NAMALWA (cell line): ENCODE results near the gene PHLDB3.

Source experiments
- DNase-seq: peaks from one replicate; pipeline ENCODE4 v3.0.0-alpha.2; 2015; ENCODE audit warnings: low spot score

PHLDB3 gene

DNA sequence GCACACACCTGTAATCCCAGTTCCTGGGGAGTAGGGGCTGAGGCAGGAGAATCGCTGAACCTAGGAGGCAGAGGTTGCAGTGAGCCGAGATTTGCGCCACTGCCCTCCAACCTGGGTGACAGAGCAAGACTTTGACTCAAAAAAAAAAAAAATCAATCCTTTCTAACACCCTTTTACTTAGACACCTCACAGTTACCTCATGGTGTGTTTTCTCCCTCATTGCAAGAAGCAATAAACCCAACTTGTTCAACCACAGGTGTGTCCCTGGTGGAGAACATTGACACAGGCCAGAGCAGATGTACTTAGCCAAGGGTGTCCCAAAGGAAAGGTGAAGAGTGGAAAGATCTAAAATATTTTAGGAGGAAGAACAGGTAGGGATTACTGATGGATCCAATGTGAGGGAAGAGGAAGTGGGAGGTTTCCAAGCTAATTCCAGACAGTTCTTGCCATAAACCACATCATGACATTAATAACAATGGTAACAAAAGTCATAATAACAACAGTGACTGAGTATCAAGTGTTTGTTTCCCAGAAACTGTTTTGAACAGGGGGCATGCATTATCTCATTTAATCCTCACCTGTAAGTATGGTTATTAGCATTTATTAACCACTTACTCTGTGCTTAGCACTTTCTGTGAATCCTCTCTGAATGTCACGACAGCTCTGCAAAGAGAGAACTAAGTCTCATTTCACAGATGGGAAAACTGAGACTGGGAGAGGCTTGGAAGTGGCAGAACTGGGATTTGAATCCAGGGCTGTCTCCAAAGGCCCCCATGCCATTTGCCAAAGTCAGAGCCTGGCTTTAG, 36.0 kb downstream of the PHLDB3 start:
- no peak for DNase-seq

DNA sequence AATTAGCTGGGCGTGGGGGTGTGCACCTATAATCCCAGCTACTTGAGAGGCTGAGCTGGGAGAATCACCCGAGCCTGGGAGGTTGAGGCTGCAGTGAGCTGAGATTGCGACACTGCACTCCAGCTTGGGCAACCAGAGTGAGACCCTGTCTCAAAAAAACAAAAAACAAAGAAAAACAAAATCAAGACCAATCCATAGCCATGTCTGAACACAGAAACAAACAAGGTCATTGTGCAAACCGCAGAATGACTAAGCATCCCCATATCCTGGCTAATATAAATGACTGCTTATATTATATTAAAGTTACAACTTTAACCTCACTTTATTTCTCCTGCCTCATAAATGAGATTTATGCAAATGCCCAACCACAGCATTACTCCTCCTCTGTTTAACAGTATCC, 36.8 kb downstream of the PHLDB3 start:
- DNase-seq: no peak

DNA sequence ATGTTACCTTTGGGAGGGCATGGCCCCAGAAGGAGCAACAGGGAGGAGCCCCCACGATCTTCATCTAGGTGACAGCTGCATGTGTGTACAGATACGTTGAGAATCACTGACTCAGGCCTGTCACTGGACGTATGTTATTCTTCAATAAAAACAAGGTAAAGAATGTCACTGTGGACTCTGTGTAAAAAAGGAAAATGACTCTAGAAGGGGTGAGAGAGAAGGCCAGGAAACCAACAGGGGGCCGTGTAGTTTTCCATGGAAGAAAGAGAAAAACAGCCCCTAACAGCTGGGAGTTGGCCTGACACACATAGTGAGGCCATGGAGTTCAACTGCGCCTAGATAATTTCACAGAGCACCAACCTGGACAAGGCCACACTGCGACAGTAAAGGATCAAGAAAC, 37.3 kb downstream of the PHLDB3 start:
- no peak for DNase-seq

DNA sequence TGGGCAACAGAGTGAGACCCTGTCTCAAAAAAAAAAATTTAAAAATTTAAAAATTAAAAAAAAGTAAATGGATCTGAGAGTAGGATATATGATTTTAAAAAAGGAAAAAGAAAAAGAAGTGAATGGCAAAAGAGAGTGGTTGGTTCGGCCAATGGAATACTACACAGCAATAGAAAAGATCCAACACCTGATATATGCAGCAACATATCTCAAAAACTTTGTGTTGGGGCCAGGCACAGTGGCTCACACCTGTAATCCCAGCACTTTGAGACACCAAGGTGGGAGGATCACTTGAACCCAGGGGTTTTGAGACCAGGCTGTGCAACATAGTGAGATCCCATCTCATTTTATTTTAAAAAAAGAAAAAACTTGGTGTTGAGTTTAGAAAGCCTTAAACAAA, 37.8 kb downstream of the PHLDB3 start:
- DNase-seq: no peak

DNA sequence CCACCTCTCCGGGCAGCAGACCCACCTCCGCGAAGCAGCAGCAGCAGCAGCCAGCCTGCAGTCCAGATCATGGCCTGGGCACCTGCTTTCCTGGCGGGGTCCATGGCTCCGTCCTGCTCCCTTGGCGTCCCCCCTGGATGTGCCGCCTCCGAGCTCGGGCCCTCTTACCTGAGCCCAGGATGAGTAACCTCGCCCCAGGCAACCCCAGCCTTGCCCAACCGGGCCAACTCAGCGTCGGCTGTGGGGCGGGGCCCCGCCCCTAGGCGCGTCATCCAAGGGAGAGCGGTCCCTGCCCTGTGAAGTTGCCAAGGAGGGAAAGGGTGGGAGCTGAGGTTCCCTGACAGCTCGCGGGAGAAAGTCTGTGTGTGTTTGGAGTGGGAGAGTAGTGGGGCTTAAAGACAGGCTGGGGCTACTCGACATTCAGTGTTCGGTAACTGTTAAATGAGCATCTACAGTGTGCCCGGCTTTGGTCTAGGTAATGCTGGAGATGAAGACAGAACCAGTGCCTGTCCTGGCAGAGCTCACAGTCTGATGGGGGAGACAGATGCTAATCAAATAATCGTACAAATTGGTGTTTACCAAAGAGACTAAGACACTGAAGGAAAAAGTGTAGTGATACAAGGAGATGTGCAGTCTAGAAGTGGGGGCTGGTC, 39.0 kb downstream of the PHLDB3 start, which contains the start of gene LYPD3:
Gene LYPD3, minus strand, starts transcription at position 141 of the 653 bp plus-strand sequence. Its CDS starts 37 bp downstream, at position 104.
- DNase-seq: no peak

DNA sequence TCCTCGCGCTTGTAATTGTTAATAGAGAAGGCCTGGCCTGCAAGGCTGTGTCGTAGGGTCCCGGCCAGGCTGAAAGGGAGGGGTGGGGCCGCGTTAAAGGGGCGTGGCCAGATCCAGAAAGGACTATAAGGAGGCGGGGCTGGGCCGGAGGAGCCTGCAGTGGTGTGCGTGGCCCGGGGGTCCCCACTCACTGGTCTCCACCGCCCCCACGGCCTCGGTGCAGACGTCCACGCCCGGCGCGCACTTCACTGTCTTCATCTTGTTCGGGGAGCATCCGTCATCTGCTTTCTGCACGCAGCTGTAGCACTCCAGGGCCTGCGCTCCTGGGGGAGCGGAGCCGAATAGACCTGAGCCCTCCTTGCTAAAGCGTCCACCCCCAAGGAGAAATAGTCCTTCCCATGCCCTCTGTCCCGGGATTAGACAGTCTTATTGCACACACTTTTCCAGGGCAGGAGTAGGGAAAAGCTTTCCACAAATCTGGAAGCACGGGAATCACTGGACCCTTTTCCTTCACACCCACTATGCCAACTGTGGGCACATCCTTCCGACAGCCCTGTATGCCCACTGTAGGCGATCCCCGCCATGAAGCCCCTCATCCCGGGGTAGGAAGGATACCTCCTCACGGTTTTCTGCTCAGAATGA, 40.3 kb downstream of the PHLDB3 start:
- DNase-seq: no peak

DNA sequence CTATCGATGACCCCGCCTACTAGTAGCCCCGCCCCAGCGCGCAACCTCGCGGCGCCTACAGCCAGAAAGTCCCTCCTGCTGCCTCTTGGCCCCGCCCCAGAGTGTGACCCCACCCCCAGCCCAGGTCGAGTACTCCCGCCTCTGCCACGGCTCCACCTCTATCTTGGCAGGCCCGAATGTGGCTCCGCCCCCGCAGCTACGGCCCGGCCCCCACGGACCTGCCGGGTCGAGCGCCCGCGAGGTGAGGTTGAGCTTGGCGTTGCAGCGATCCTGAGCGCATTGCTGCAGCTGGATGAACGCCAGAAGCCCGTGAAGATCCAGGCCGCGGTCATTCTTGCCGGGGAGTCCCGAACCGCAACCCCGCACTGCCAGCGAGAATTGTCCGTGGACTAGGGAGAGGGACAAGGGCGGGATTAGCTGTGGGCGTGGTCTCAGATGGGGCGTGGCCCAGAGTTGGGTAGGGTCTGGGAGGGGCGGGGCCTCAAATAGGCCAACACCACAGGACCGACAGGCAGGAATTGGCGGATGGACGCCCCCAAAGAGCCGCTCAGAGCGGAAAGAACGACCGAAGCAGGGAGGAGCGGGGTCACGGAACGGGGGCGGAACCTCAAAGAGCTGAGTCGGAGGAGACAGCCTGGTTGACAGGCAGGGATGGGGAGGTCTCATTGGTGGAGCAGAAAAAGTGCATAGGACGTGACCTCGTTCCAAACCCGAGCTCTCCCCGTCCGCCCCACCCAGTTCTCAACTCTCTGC, 41.0 kb downstream of the PHLDB3 start:
- DNase-seq: peak; percentile 96

DNA sequence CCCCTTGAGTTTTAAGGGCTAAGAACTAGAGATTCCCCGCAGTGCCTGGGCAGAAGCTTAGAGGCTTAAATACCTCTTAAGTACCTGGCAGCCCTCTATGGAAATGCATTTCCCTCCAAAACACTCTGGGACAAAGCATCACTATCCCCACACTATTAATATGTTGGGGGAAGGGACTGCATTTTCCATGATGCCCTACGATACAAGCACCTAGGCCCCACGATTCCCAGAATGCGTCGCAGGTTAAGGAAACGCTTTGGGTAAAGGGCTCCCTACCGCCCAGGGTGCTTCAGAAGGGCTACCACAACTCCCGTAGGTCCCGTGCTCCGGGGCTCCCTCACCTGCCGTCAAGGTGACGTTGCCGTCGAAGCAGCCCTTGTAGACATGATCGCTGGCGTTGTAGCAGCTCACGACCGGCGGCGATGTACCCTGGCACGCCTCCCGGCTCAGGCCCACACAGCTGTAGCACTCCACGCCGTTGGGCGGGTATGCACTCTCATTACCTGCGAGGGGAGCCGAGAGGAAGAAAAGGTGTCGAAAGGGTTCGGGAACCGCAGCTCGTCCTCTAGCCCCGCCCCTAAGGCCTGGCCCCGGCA, 41.7 kb downstream of the PHLDB3 start:
- no peak for DNase-seq

DNA sequence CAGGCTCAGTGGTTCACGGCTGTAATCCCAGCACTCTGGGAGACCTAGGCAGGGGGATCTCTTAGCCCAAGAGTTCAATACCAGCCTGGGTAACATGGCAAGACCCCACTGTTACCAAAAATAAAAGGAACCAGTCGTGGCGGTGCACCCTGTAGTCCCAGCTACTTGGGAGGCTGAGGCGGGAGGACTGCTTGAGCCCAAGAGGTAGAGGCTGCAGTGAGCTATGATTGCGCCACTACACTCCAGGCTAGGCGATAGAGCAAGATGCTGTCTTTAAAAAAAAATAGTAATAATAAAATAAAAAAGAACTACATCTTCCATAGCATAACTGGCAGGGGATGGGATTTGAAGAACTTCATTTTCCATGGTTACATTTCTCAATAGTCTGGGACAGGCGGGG, 42.2 kb downstream of the PHLDB3 start:
- no peak for DNase-seq

DNA sequence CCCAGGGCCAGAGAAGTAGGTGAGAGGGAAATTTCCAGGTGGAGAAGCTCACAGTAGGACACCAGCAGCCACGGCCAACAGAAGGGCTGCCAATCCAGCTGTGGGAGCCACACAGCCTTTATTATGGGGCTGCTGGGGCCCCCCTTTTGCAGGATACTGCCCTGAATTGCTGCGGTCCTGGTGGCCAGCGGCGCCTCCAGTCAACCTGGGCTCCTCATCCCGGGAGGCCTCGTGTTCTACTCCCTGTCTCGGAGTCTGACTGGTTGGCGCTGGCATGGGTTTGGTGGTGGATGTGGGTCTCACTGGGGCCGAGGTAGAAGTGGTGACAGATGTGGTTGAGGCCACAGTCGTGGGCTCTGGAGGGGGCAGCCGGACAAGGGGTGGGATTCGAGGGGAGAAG, 43.2 kb downstream of the PHLDB3 start:
- DNase-seq: no peak

DNA sequence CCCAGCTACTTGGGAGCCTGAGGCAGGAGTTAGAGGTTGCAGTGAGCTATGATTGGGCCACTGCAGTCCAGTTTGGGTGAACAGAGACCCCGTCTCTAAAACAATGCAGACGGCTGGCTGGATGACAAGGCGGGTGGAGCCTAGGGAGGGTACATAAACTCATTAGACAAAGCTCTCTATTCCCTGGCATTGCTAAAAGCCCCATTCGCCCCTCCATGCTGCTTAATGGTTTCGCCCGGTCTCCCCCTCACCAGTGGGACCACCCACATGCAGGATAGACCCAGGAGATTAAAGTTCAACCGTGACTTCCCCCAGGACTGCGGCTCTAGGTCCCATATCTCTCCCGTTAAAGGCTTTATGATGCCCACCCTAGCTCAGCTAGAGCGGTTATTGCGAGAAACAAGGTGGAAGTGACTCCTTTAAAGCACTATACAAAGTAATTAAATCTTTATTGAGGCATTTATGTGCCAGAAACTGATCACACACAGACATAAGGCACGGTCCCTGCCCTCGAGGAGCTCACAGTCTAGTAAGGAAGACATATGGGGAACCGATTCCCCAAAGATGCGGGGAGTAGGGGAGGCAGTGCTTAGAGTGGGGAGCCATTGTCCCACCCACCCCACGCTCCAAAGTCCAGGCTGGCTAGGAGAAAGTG, 44.1 kb downstream of the PHLDB3 start:
- no peak for DNase-seq

DNA sequence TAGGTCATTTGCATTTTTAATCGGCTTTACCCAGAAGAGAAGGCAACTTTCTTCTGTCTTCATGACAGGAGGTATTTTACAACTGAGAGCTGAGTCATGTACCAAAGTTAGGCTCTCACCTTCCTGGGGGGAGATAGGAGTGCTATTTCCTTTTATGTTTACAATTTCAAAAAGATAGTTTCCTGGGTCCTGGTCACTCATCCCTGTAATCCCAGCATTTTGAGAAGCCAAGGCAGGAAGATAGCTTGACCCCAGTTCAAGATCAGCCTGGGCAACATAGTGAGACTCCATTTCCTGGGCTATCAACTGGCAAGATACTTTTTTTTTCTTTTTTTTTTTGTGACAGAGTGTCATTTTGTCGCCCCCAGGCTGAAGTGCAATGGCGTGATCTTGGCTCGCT, 46.7 kb downstream of the PHLDB3 start:
- no peak for DNase-seq

DNA sequence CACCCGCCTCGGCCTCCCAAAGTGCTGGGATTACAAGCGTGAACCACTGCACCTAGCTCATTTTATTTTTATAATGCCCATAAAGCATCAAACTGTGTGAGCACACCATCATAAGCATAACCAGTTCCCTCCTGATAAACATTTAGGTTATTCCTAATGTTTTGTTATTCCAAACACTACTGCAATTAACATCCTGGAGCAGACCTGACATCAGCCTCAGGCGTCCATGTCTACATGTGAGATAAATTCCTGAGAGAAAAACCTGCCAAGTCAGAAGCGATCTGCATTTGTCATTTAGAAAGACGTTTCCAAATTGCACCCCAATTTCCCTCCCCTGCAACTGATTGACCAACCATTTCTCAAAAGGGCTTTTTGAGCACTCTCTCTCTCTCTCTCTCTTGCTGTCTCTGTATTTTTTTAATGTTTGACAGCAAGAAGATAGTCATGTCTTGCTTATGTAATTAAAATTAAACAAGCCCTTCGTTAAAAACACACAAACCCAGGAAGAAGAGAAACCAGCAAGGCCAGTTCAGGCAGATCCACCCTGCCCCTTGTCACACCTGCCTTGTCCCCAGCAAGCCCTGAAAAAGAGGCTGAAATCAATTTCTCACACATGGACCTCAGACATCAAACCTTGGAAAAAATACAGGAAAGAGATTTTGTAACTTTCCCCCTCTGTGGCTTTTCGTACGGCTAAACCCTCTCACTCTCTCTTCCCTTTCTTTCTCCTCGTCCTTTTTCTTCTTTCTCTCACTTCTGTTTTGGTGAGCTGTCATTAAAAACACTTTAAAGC, 49.0 kb downstream of the PHLDB3 start:
- DNase-seq: no peak

DNA sequence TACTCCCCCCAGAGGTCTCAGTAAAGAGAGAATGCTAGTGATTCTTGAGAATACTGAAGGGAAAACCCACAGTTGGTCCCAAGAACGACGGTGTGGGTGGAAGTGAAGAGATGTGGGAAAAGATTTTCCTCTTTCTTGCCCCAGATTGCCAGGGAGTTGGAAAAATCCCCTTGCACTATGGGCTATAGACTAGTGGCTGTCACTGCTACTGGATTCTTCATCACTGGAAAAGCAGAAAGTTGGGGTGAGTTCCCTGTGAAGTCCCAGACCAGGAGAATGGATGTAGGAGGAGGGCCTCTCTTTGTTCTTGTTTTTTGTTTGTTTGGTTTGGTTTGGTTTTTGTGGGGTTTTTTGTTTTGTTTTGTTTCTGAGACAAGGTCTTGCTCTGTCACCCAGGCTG, 50.5 kb downstream of the PHLDB3 start:
- DNase-seq: no peak

DNA sequence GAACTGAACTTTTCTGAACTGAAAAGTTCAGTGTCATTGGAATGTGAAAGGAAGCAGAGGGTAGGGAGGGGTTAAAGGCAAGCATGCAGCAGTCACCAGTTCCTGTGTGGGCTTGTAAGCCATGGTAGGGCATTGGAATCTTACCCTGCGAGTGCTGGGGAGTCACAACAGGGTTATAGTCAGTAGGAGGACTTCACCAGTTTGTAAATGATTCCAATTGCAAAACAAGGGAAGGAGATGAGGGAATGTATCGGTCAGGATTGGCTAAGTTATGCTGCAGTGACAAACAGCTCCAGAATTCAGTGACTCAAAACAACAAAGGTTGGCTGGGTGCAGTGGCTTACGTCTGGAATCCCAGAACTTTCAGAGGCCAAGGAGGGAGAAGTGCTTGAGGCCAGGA, 52.0 kb downstream of the PHLDB3 start:
- DNase-seq: no peak

DNA sequence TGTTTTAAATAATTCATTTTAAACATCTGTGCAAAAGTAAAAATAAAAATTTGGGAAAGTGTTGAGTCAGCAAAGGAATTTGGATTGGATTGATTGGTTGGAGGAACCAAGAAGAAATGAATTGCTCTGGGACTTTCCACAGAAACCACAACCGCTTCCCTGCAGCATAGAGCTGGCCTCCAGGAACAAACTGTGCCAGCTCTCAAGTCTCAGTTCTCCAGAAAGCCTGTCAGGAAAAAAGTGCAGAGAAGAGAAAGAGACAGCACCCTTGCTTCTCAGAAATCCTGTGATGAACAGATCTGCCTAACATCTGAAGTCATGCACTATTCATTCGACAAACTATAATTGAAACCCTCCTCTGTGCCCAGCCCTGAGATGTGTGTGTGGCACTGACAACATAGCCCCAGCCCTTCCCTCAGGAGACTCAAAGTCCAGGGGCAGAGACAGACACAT, 54.0 kb downstream of the PHLDB3 start:
- DNase-seq: no peak

DNA sequence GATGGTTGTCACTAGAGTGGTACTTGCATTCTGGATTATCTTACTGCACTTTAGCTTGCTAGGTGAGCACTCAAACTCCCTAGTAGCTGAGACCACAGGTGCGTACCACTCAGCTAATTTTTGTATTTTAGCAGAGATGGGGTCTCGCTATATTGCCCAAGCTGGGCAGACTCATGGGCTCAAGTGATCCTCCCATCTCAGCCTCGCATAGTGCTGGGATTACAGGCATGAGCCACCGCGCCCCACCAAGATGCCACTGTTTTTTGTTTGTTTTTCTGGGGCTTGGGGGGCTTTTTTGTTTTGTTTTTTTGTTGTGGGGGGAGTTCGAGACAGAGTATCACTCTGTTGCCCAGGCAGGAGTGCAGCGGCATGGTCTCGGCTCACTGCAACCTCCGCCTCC, 56.9 kb downstream of the PHLDB3 start:
- DNase-seq: no peak

DNA sequence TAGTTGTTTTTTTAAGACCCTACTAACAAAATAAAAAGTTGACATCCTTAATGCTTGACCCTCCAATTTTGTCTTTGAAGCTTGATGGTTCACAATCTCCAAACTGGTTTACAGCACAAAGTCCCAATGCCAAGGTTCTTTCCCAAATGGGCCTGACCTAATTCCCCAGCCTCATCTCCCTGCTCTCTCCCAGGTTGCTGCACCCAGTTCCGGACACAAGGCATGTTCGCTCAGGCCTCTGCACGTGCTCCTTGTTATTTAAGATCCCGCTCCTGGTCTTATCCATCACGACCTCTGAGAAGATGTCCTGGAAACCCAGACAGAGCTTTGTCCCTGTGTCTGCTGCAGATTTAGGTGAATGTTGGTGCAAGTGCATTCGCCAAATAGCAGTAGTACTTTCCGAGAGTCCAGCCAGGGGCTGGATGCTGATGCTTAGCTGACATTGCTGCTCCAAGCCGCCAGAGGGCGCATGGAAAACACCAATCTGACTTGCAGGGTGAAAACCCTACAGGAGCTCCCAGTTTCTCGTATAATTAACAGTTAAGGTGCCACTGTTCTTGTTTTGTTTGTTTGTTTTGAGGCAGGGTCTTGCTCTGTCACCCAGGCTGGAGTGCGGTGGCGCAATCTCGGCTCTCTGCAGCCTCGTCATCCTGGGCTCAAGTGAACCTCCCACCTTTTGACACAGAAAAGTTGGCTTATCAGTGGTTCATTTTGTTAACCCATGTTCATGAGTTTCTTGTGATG, 57.6 kb downstream of the PHLDB3 start:
- peak; percentile 86 for DNase-seq

DNA sequence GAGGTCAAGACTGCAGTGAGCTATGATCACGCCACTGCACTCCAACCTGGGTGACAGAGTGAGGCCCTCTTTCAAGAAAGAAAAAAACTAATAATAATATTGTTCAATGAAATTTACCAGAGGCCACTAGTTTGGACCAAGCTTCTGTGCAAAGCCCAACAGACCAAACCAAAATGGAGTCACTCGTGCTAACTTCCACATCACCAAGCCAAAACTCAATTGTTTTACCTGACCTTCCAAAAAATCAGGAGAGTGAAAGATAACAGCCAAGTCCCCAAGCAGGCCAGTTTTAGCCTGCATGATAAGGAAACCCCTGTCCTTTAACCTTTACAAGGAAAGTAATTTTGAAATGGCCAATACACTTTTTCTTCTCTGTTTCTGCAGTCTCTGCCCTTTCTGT, 59.1 kb downstream of the PHLDB3 start:
- DNase-seq: no peak
